A673 (cell line): ENCODE results near the gene WFDC6. TPM values are rescaled to one million over a fixed set of nuclear protein-coding genes. Genes with fewer than 3 reads are reported as not detected.

ENCODE experiments used
- BruUV-seq: library from RNA; stranded (reverse); fragments of 400-500 nt; replicated peaks from 2 replicates; lab custom pipeline; 2021; lab: Mats Ljungman, UMichigan
- CTCF ChIA-PET: fragments of 300-600 bp; sonication (Branson Sonifier 250); formaldehyde crosslinking; loops from one replicate; lab custom pipeline; 2022; ENCODE audit warnings: antibody characterized with exemption; lab: Charles Lee
- POLR2A ChIA-PET: fragments of 300-600 bp; sonication (Branson Sonifier 250); formaldehyde crosslinking; loops from one replicate; lab custom pipeline; 2022; ENCODE audit warnings: antibody characterized with exemption; ENCODE audit not compliant: low non-redundant PET; lab: Charles Lee
- DNase-seq: peaks from one replicate; pipeline ENCODE4 v3.0.0-alpha.2; 2015; ENCODE audit warnings: low spot score
- H3K27ac ChIP-seq: fragments of 200-600 bp; sonication (generic); 2 replicates; pipeline ENCODE4 v1.5.1; 2016; ENCODE audit warnings: mixed run types, low read depth, mild to moderate bottlenecking, mixed read lengths, antibody characterized with exemption, low read length; ENCODE audit not compliant: poor library complexity, severe bottlenecking
- H3K27me3 ChIP-seq: fragments of 200-600 bp; sonication (generic); replicated peaks from 2 replicates; pipeline ENCODE4 v1.6.1; 2017; ENCODE audit warnings: mixed run types, low read depth, mild to moderate bottlenecking, mixed read lengths, antibody characterized with exemption, low read length; ENCODE audit not compliant: insufficient read depth, poor library complexity
- H3K36me3 ChIP-seq: fragments of 200-600 bp; sonication (generic); 2 replicates; pipeline ENCODE4 v1.6.1; 2016; ENCODE audit warnings: mixed run types, mild to moderate bottlenecking, mixed read lengths, antibody characterized with exemption, low read length; ENCODE audit not compliant: insufficient read depth, poor library complexity, severe bottlenecking
- H3K4me1 ChIP-seq: fragments of 200-600 bp; sonication (generic); 2 replicates; pipeline ENCODE4 v1.6.1; 2017; ENCODE audit warnings: mixed run types, mild to moderate bottlenecking, mixed read lengths, antibody characterized with exemption, low read length; ENCODE audit not compliant: insufficient read depth, poor library complexity, severe bottlenecking
- H3K4me3 ChIP-seq: fragments of 200-600 bp; sonication (generic); 2 replicates; pipeline ENCODE4 v1.5.1; 2016; ENCODE audit warnings: low read depth, mixed run types, mild to moderate bottlenecking, mixed read lengths, low read length; ENCODE audit not compliant: poor library complexity, severe bottlenecking
- H3K9me3 ChIP-seq: fragments of 200-600 bp; sonication (generic); 2 replicates; pipeline ENCODE4 v1.6.1; 2016; ENCODE audit warnings: mixed run types, low read depth, mild to moderate bottlenecking, mixed read lengths, antibody characterized with exemption, low read length; ENCODE audit not compliant: poor library complexity, severe bottlenecking
- EZH2 ChIP-seq: fragments of 200-600 bp; sonication (generic); IDR thresholded peaks from 2 replicates; pipeline ENCODE4 v1.6.1; 2017; ENCODE audit warnings: borderline replicate concordance, low read depth, mild to moderate bottlenecking, mixed read lengths, antibody characterized with exemption, low read length; ENCODE audit not compliant: poor library complexity, severe bottlenecking
- intact Hi-C: fragments of 100-400 bp; cut with micrococcal nuclease; formaldehyde crosslinking; loops from one replicate; pipeline ENCODE4 v1.10.0; 2022; ENCODE audit not compliant: unreplicated experiment
- total RNA-seq: library from RNA; stranded (reverse); gene quantifications from 2 replicates; pipeline ENCODE4 v1.2.3, GENCODE V29; 2021
- TF ChIP-seq, protein P1 (sequence below): fragments of 300-800, 200-600 bp; sonication (generic); conservative IDR thresholded peaks from 2 replicates; pipeline ENCODE4 v1.5.1; 2017; ENCODE audit warnings: low read depth, mild to moderate bottlenecking, antibody characterized with exemption, low read length, moderate library complexity, mixed read lengths

Gene WFDC6
- total RNA-seq, 1 experiment from 2014 or later = not detected

GRCh38 chr20:45484676-45485075 is 54.6 kb downstream of the WFDC6 start:
- H3K9me3 ChIP-seq = no peaks in the 10 kb centered on the region
- ChIA-PET POLR2A (no interaction called here), CTCF (interaction anchor here (0.7 kb wide), 1 partner anchor 33 kb away, joined by 4 read pairs; no protein-coding TSS in a partner anchor)
- H3K36me3 ChIP-seq = no peaks in the 10 kb centered on the region
- no peaks in the 10 kb centered on the region for H3K4me1 ChIP-seq
- TF ChIP-seq, protein P1, sequence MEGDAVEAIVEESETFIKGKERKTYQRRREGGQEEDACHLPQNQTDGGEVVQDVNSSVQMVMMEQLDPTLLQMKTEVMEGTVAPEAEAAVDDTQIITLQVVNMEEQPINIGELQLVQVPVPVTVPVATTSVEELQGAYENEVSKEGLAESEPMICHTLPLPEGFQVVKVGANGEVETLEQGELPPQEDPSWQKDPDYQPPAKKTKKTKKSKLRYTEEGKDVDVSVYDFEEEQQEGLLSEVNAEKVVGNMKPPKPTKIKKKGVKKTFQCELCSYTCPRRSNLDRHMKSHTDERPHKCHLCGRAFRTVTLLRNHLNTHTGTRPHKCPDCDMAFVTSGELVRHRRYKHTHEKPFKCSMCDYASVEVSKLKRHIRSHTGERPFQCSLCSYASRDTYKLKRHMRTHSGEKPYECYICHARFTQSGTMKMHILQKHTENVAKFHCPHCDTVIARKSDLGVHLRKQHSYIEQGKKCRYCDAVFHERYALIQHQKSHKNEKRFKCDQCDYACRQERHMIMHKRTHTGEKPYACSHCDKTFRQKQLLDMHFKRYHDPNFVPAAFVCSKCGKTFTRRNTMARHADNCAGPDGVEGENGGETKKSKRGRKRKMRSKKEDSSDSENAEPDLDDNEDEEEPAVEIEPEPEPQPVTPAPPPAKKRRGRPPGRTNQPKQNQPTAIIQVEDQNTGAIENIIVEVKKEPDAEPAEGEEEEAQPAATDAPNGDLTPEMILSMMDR = no peak
- TF ChIP-seq EZH2 = no peak
- no peak overlapping the region for H3K27ac ChIP-seq
- intact Hi-C loops = no loop called here
- no peak for DNase-seq
- no TSS peak for BruUV-seq
- peaks cover 5% of the 10 kb centered on the region for H3K27me3 ChIP-seq
- no peak overlapping the region for H3K4me3 ChIP-seq

Other genes with a start within 250 kb of the WFDC6 start
- gene RBPJL, start 232.6 kb downstream of the WFDC6 start, total RNA-seq = not detected in 2 replicates
- gene MATN4, start 231.2 kb downstream of the WFDC6 start, total RNA-seq = 0.28 and 0.31 TPM in 2 replicates
- 14.8 and 16.3 TPM in 2 replicates for gene SDC4, start 191.1 kb downstream of the WFDC6 start, total RNA-seq
- gene SYS1, start 176.3 kb downstream of the WFDC6 start, total RNA-seq = 20.0 and 22.8 TPM in 2 replicates
- 0.69 TPM in 1 of 2 replicates, not detected in the other for gene TP53TG5, start 161.2 kb downstream of the WFDC6 start, total RNA-seq
- 36.4 and 38.6 TPM in 2 replicates for gene DBNDD2, start 131.2 kb downstream of the WFDC6 start, total RNA-seq
- 97.2 and 97.3 TPM in 2 replicates for gene PIGT, start 123.3 kb downstream of the WFDC6 start, total RNA-seq
- not detected in 2 replicates for gene WFDC2, start 69.7 kb downstream of the WFDC6 start, total RNA-seq
- gene SPINT3, start 23.9 kb downstream of the WFDC6 start, total RNA-seq = not detected in 2 replicates
- gene EPPIN, start 7.9 kb upstream of the WFDC6 start, total RNA-seq = not detected in 2 replicates
- not detected in 2 replicates for gene WFDC8, start 39.8 kb upstream of the WFDC6 start, total RNA-seq
- not detected in 2 replicates for gene WFDC10A, start 90.3 kb upstream of the WFDC6 start, total RNA-seq
- gene WFDC9, start 91.8 kb upstream of the WFDC6 start, total RNA-seq = not detected in 2 replicates
- not detected in 2 replicates for gene WFDC11, start 130.8 kb upstream of the WFDC6 start, total RNA-seq
- gene WFDC13, start 162.6 kb upstream of the WFDC6 start, total RNA-seq = not detected in 2 replicates
- not detected in 2 replicates for gene WFDC10B, start 165.5 kb upstream of the WFDC6 start, total RNA-seq
- gene SPINT4, start 182.9 kb upstream of the WFDC6 start, total RNA-seq = not detected in 2 replicates